H1 (cell line): Measurements from ENCODE around the gene KIF2C. TPM values are rescaled to one million over a fixed set of nuclear protein-coding genes. Genes with fewer than 3 reads are reported as not detected.

Experiments
- CHD7 ChIP-seq: fragments of 300-600 bp; sonication (generic); IDR thresholded peaks from 2 replicates; pipeline ENCODE4 v1.7.1; 2012; ENCODE audit warnings: low read length, moderate library complexity, mild to moderate bottlenecking, inconsistent platforms; ENCODE audit not compliant: insufficient replicate concordance
- polyA plus RNA-seq, 7 experiments: library from polyadenylated mRNA; depleted of rRNA in 3 of 7; stranded (reverse) in 5 of 7; unstranded in 2 of 7; fragments of >200 nt in 5 of 7; fragments of 200-250 nt in 2 of 7; gene quantifications; 1 replicate in 5 of 7; 2 replicates in 1 of 7; 4 replicates in 1 of 7; pipeline versions ENCODE4 v1.2.1 to v1.2.3, GENCODE V29; 2011 to 2013; ENCODE audit warnings: missing spikeins in 2 of 7, mixed read lengths in 2 of 7
- total RNA-seq: library from RNA; stranded (reverse); fragmentation: NEBNext Ultra II Directional; extraction: Animal tissue kit (Norgen Biotek cat#: 25700); gene quantifications from 2 replicates; pipeline ENCODE4 v1.2.1, GENCODE V29; 2021

KIF2C gene
- total and polyA plus RNA-seq, 2 of the 8 experiments (the other 6 are each of a cell fraction or from before 2014, with no cell fraction given), result 41.8 to 68.1 TPM

GRCh38 chr1:44735992-44736391 is 3.6 kb upstream of the KIF2C start (continued):
- no peak for TF ChIP-seq CHD7
